ENCODE data around the gene XK. TPM values are rescaled to one million over a fixed set of nuclear protein-coding genes. Genes with fewer than 3 reads are reported as not detected.

Gene XK
- total RNA-seq, 2 experiments from 2014 or later, result 0.09 to 0.14 TPM

DNA sequence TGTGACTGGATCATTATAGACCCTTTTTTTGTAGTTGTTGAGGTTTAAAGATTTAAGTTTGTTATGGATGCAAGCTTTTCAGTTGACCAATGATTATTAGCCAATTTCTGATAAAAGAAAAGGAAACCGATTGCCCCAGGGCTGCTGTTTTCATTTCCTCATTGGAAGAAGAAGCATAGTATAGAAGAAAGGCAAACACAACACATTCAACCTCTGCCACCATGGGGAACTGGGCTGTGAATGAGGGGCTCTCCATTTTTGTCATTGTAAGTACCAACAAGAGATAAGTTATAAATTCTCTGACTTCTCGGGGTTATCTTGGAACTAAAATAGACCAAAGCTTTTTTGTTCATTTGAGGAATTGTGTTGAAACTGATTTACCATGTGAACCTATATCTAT is 94.3 kb downstream of the XK start, which contains the start of gene CYBB:
TSS of gene CYBB (plus strand) at position 203 of the 400 bp plus-strand sequence. CDS start at position 222, 19 bp downstream.
- Mint-ChIP-seq H3K4me1 (peaks cover 21% of the 10 kb centered on the region), H3K36me3 (no peaks in the 10 kb centered on the region), H3K27me3 (no peaks in the 10 kb centered on the region), H3K4me3 (no peak within 1 kb of the TSS), H3K27ac (no peak within 1 kb of the TSS), H3K9me3 (ENCODE audit: low read depth) (no peaks in the 10 kb centered on the region)
- CTCF ChIA-PET, result no interaction called here
- DNase-seq (no peak), ATAC-seq (no peak)

DNA sequence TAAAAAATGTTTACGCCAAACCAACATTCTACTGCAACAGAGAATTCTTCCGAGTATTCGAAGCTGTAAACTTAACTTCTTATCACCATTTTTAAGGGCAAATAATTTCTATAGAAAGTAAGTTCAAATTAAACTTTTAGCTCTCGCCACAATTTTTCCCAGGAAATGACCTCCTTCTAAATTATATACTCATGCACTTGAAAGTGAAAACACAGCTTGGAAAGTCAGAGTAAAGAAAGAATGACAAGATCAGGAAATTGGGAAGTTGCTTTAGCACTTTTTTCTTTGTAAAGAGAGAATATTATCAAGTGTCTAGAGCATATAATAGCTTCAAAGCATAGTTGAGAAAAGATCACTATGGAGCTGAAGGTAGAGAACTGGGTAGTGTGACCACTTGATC is 95.5 kb downstream of the XK start:
- ATAC-seq (no peak), DNase-seq (no peak)
- no peaks in the 10 kb centered on the region for H3K9me3 Mint-ChIP-seq (ENCODE audit: low read depth)
- H3K27ac Mint-ChIP-seq, result no peak overlapping the region
- CTCF ChIA-PET, result interaction anchor here (1.1 kb wide), 2 partner anchors 36 to 43 kb away, joined by 3 read pairs; no protein-coding TSS in a partner anchor
- H3K36me3 Mint-ChIP-seq, result no peaks in the 10 kb centered on the region
- no peaks in the 10 kb centered on the region for H3K27me3 Mint-ChIP-seq
- no peak overlapping the region for H3K4me3 Mint-ChIP-seq
- peaks cover 14% of the 10 kb centered on the region for H3K4me1 Mint-ChIP-seq

Other genes starting within 250 kb of the XK start
- under 1 TPM; 0.38 to 0.66 TPM for gene LANCL3, start 114.1 kb upstream of the XK start, total RNA-seq
- gene CYBB, start 94.3 kb downstream of the XK start, total RNA-seq, result not detected
- gene DYNLT3, start 161.8 kb downstream of the XK start, total RNA-seq, result 10 to 100 TPM; 12.6 to 12.7 TPM